Prostate gland (tissue), 2 donors: ENCODE results near the gene AP5S1. TPM values are rescaled to one million over a fixed set of nuclear protein-coding genes. Genes with fewer than 3 reads are reported as not detected.

Source experiments
- DNase-seq: peaks from one replicate; pipeline ENCODE4 v3.0.0-alpha.2; 2019; ENCODE audit warnings: low spot score
- H3K27ac ChIP-seq, 2 donors: fragments of 200-600 bp; sonication (generic); 2 replicates each; pipeline ENCODE4 v1.5.1; 2017 to 2019
- H3K27me3 ChIP-seq: fragments of 200-600 bp; sonication (generic); replicated peaks from 2 replicates; pipeline ENCODE4 v1.5.1; 2019; ENCODE audit not compliant: insufficient read depth
- H3K36me3 ChIP-seq, 2 donors: fragments of 200-600 bp; sonication (generic); 1 replicate in 1 of 2; 2 replicates in 1 of 2; pipeline versions ENCODE4 v1.5.1 to v1.8.1; 2017 to 2019
- H3K4me1 ChIP-seq: fragments of 200-600 bp; sonication (generic); replicated peaks from 2 replicates; pipeline ENCODE4 v1.5.1; 2019
- H3K4me3 ChIP-seq, 2 donors: fragments of 200-600 bp; sonication (generic); 2 replicates each; pipeline ENCODE4 v1.5.1; 2017 to 2019
- H3K9me3 ChIP-seq: fragments of 200-600 bp; sonication (generic); 2 replicates; pipeline ENCODE4 v1.5.1; 2017
- CTCF ChIP-seq, 4 experiments: fragments of 200-600 bp in 2 of 4; fragments of 450-650 bp in 2 of 4; sonication (generic) in 2 of 4; IDR thresholded peaks; 1 replicate in 3 of 4; 2 replicates in 1 of 4; pipeline ENCODE4 v1.5.1; 2016 to 2019; ENCODE audit warnings: antibody characterized with exemption in 4 of 4, mild to moderate bottlenecking in 2 of 4, moderate library complexity in 2 of 4
- POLR2A ChIP-seq: fragments of 450-650 bp; IDR thresholded peaks from one replicate; pipeline ENCODE4 v1.6.1; 2016; ENCODE audit warnings: antibody characterized with exemption, mild to moderate bottlenecking
- POLR2AphosphoS5 ChIP-seq: sonication (generic); formaldehyde crosslinking; IDR thresholded peaks from one replicate; pipeline ENCODE4 v1.6.1; 2017; ENCODE audit warnings: antibody characterized with exemption
- WGBS: methylation state at CpG from one replicate; pipeline ENCODE4 v1.1.5; 2018; 5-methylcytosine and 5-hydroxymethylcytosine counted together
- intact Hi-C: fragments of 100-400 bp; cut with DNase I; formaldehyde crosslinking; loops from one replicate; pipeline ENCODE4 v1.14.2; 2022
- total RNA-seq, 2 donors: library from RNA; depleted of rRNA; stranded (reverse); fragments of >200 nt; gene quantifications; one replicate each; pipeline ENCODE4 v1.1.0, GENCODE V29; 2016

AP5S1 gene
- total RNA-seq, 2 donors from 2014 or later = 21.1 to 28.0 TPM

- H3K27me3 ChIP-seq = no peaks in the 10 kb centered on the region
- no peak for DNase-seq
- H3K9me3 ChIP-seq = no peaks in the 10 kb centered on the region
- intact Hi-C loops = no loop called here
- peaks cover 10 to 47% of the 10 kb centered on the region in 2 donors for H3K36me3 ChIP-seq
- WGBS = 90% methylated on average over 5 of the region's 5 CpGs
- no peaks in the 10 kb centered on the region for H3K4me1 ChIP-seq
- TF ChIP-seq CTCF (IDR thresholded peaks at IDR 0.05) = no peak
- TF ChIP-seq POLR2A = no peak
- TF ChIP-seq POLR2AphosphoS5 = no peak
- no peak overlapping the region for H3K4me3 ChIP-seq
- no peak overlapping the region for H3K27ac ChIP-seq
Observed at GRCh38 chr20:3864518-3864917, 44.2 kb downstream of the AP5S1 start.

- H3K27ac ChIP-seq = no peak overlapping the region
- H3K36me3 ChIP-seq = peaks cover 10 to 47% of the 10 kb centered on the region in 2 donors
- no peaks in the 10 kb centered on the region for H3K9me3 ChIP-seq
- TF ChIP-seq CTCF (IDR thresholded peaks at IDR 0.05) (no peak), POLR2A (no peak)
- intact Hi-C loops = no loop called here
- 89% methylated on average over 14 of the region's 14 CpGs for WGBS
- no peak overlapping the region for H3K4me3 ChIP-seq
- H3K4me1 ChIP-seq = no peaks in the 10 kb centered on the region
- DNase-seq = no peak
- H3K27me3 ChIP-seq = no peaks in the 10 kb centered on the region
Observed at GRCh38 chr20:3865152-3865886, 45.0 kb downstream of the AP5S1 start.

- 87% methylated on average over 8 of the region's 14 CpGs for WGBS
- TF ChIP-seq POLR2AphosphoS5 (no peak), CTCF (IDR thresholded peaks at IDR 0.05) (no peak), POLR2A (no peak)
- intact Hi-C loops = no loop called here
- no peaks in the 10 kb centered on the region for H3K9me3 ChIP-seq
- no peak for DNase-seq
- peaks cover 10 to 47% of the 10 kb centered on the region in 2 donors for H3K36me3 ChIP-seq
- no peak overlapping the region for H3K4me3 ChIP-seq
- H3K27me3 ChIP-seq = no peaks in the 10 kb centered on the region
- H3K27ac ChIP-seq = no peak overlapping the region
- no peaks in the 10 kb centered on the region for H3K4me1 ChIP-seq
Observed at GRCh38 chr20:3865887-3866407, 45.6 kb downstream of the AP5S1 start.

GRCh38 chr20:3866464-3866863 lies 46.1 kb downstream of the AP5S1 start:
- no peaks in the 10 kb centered on the region for H3K9me3 ChIP-seq
- no peak for DNase-seq
- H3K27ac ChIP-seq = no peak overlapping the region
- H3K4me3 ChIP-seq = no peak overlapping the region
- 63% methylated on average over 3 of the region's 3 CpGs for WGBS
- no peaks in the 10 kb centered on the region for H3K27me3 ChIP-seq
- no peak for TF ChIP-seq POLR2AphosphoS5
- no peak for TF ChIP-seq POLR2A
- TF ChIP-seq CTCF (IDR thresholded peaks at IDR 0.05) = no peak
- H3K36me3 ChIP-seq = peaks cover 10 to 46% of the 10 kb centered on the region in 2 donors
- intact Hi-C loops = no loop called here
- H3K4me1 ChIP-seq = no peaks in the 10 kb centered on the region

GRCh38 chr20:3867802-3868201 lies 47.5 kb downstream of the AP5S1 start:
- no peak for DNase-seq
- TF ChIP-seq POLR2A (no peak), POLR2AphosphoS5 (no peak), CTCF (IDR thresholded peaks at IDR 0.05) (no peak)
- Histone ChIP-seq H3K4me3 (no peak overlapping the region), H3K36me3 (peaks cover 10 to 33% of the 10 kb centered on the region in 2 donors), H3K27ac (no peak overlapping the region), H3K27me3 (no peaks in the 10 kb centered on the region), H3K9me3 (no peaks in the 10 kb centered on the region), H3K4me1 (no peaks in the 10 kb centered on the region)
- intact Hi-C loops = no loop called here
- 62% methylated on average over 2 of the region's 2 CpGs for whole genome bisulfite sequencing
